Superior temporal gyrus (tissue), 1 donor: ENCODE results near the gene C2orf76.

Experiments used
- DNase-seq: peaks from one replicate; pipeline ENCODE4 v3.0.0-alpha.2; 2016; ENCODE audit errors: extremely low spot score

Gene C2orf76

GRCh38 chr2:119338272-119338671, 28.4 kb downstream of the C2orf76 start:
- DNase-seq = no peak

GRCh38 chr2:119337749-119338148, 28.9 kb downstream of the C2orf76 start:
- no peak for DNase-seq

- no peak for DNase-seq
Observed at GRCh38 chr2:119333833-119334232, 32.8 kb downstream of the C2orf76 start.

GRCh38 chr2:119333360-119333759, 33.3 kb downstream of the C2orf76 start:
- DNase-seq = no peak

GRCh38 chr2:119332953-119333352, 33.7 kb downstream of the C2orf76 start:
- DNase-seq = no peak

- no peak for DNase-seq
Observed at GRCh38 chr2:119327431-119327830, 39.2 kb downstream of the C2orf76 start.

GRCh38 chr2:119326938-119327337, 39.7 kb downstream of the C2orf76 start:
- DNase-seq = no peak

- no peak for DNase-seq
Observed at GRCh38 chr2:119324685-119325270, 41.9 kb downstream of the C2orf76 start.

GRCh38 chr2:119323459-119323858, 43.2 kb downstream of the C2orf76 start:
- no peak for DNase-seq

GRCh38 chr2:119319593-119319992, 47.0 kb downstream of the C2orf76 start:
- no peak for DNase-seq

- DNase-seq = no peak
Observed at GRCh38 chr2:119317554-119317953, 49.1 kb downstream of the C2orf76 start.

- no peak for DNase-seq
Observed at GRCh38 chr2:119316066-119316465, 50.6 kb downstream of the C2orf76 start.

GRCh38 chr2:119315241-119315925, 51.3 kb downstream of the C2orf76 start:
- no peak for DNase-seq

- no peak for DNase-seq
Observed at GRCh38 chr2:119311831-119312230, 54.8 kb downstream of the C2orf76 start.

GRCh38 chr2:119311371-119311770, 55.3 kb downstream of the C2orf76 start:
- DNase-seq = no peak

GRCh38 chr2:119308793-119309330, 57.8 kb downstream of the C2orf76 start:
- no peak for DNase-seq

GRCh38 chr2:119307419-119308140, 59.1 kb downstream of the C2orf76 start:
- no peak for DNase-seq

GRCh38 chr2:119306196-119306590, 60.4 kb downstream of the C2orf76 start:
- DNase-seq = no peak

GRCh38 chr2:119305497-119306195, 61.0 kb downstream of the C2orf76 start:
- DNase-seq = no peak

GRCh38 chr2:119304847-119305246, 61.8 kb downstream of the C2orf76 start:
- no peak for DNase-seq

- no peak for DNase-seq
Observed at GRCh38 chr2:119301413-119301812, 65.2 kb downstream of the C2orf76 start.
